ENCODE data around the gene HIKESHI. TPM values are rescaled to one million over a fixed set of nuclear protein-coding genes. Genes with fewer than 3 reads are reported as not detected.

Gene HIKESHI
- total RNA-seq, 1 experiment from 2014 or later: 13.1 TPM

DNA sequence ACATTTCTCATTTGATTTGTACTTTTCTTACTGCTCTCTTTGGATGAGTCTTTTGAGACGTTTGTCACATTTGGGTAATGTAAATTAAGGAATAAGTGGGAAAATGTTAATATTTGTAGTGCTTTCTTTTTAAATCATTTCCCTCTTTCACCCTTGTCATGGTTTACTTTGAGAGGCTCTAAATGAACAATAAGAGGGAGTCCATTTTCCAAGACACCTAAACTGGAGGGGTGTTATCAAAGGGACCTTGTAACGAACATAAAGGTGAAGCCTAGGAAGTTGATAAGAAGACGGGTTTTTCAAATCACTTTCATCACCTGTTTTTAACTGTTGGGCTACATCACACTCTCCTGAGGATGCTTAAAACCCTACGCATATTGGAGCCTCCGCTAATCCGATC, 45.4 kb upstream of the HIKESHI start:
- peaks cover 36% of the 10 kb centered on the region for H3K79me2 ChIP-seq (ENCODE audit: low read length)
- ATAC-seq: no peak
- no peak overlapping the region for H3K4me3 ChIP-seq (ENCODE audit: low read length)
- H3K9me3 ChIP-seq (ENCODE audit: low read length): no peaks in the 10 kb centered on the region
- H4K20me1 ChIP-seq (ENCODE audit: low read length): no peaks in the 10 kb centered on the region
- ChIA-PET CTCF (no interaction called here), POLR2A (ENCODE audit: unreplicated experiment) (no interaction called here)
- H3K9ac ChIP-seq (ENCODE audit: low read length): no peak overlapping the region
- H3K4me2 ChIP-seq (ENCODE audit: low read length): no peak overlapping the region
- no peaks in the 10 kb centered on the region for H3K27me3 ChIP-seq (ENCODE audit: low read length)
- BruUV-seq (replicated peaks): no TSS peak
- H2AFZ ChIP-seq (ENCODE audit: low read length): no peak overlapping the region
- peaks cover 11% of the 10 kb centered on the region; the same call in 1 of the 2 replicates for H3K36me3 ChIP-seq (ENCODE audit: low read depth, low read length)
- intact Hi-C loops (cut with micrococcal nuclease): no loop called here
- H3F3A ChIP-seq (ENCODE audit: low read length, unreplicated experiment): no peaks in the 10 kb centered on the region
- H3K9me2 ChIP-seq (replicated peaks; ENCODE audit: low read length): no peaks in the 10 kb centered on the region
- no peak overlapping the region for H3K27ac ChIP-seq (ENCODE audit: low read length)
- H3K4me1 ChIP-seq (ENCODE audit: insufficient read depth, low read length): no peaks in the 10 kb centered on the region
- no peak for DNase-seq
- TF ChIP-seq, protein P1, sequence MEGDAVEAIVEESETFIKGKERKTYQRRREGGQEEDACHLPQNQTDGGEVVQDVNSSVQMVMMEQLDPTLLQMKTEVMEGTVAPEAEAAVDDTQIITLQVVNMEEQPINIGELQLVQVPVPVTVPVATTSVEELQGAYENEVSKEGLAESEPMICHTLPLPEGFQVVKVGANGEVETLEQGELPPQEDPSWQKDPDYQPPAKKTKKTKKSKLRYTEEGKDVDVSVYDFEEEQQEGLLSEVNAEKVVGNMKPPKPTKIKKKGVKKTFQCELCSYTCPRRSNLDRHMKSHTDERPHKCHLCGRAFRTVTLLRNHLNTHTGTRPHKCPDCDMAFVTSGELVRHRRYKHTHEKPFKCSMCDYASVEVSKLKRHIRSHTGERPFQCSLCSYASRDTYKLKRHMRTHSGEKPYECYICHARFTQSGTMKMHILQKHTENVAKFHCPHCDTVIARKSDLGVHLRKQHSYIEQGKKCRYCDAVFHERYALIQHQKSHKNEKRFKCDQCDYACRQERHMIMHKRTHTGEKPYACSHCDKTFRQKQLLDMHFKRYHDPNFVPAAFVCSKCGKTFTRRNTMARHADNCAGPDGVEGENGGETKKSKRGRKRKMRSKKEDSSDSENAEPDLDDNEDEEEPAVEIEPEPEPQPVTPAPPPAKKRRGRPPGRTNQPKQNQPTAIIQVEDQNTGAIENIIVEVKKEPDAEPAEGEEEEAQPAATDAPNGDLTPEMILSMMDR (conservative IDR thresholded peaks at IDR 0.05; ENCODE audit: low read depth, low read length): no peak
- TF ChIP-seq EZH2phosphoT487 (IDR thresholded peaks at IDR 0.05; ENCODE audit: borderline replicate concordance, low read length) (no peak), EZH2 (IDR thresholded peaks at IDR 0.05; ENCODE audit: low read length, unreplicated experiment) (no peak)

DNA sequence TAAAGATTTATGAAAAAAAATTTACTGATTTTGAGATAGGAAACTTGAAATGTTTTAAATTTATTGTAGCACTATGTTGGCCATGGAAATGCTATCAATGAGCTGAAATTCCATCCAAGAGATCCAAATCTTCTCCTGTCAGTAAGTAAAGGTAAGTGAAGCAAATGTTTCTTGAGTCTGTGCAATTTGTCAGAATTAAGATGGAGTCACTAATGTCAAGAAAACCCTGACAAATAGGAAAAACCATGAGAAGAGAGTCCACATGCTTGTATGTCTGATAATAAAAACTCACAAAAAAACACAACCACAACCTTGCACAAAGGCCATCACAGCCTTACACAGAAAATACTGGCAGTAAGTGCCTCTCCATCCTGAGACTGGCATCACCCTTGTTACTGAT, 44.6 kb upstream of the HIKESHI start:
- no peaks in the 10 kb centered on the region for H4K20me1 ChIP-seq (ENCODE audit: low read length)
- ChIA-PET POLR2A (ENCODE audit: unreplicated experiment) (no interaction called here), CTCF (no interaction called here)
- no TSS peak for BruUV-seq (replicated peaks)
- H3K4me3 ChIP-seq (ENCODE audit: low read length): no peak overlapping the region
- H3K4me2 ChIP-seq (ENCODE audit: low read length): no peak overlapping the region
- H2AFZ ChIP-seq (ENCODE audit: low read length): no peak overlapping the region
- no peak overlapping the region for H3K27ac ChIP-seq (ENCODE audit: low read length)
- H3K9me3 ChIP-seq (ENCODE audit: low read length): no peaks in the 10 kb centered on the region
- intact Hi-C loops (cut with micrococcal nuclease): no loop called here
- TF ChIP-seq EZH2 (IDR thresholded peaks at IDR 0.05; ENCODE audit: low read length, unreplicated experiment): no peak
- TF ChIP-seq, protein P1 (conservative IDR thresholded peaks at IDR 0.05; ENCODE audit: low read depth, low read length): no peak
- TF ChIP-seq EZH2phosphoT487 (IDR thresholded peaks at IDR 0.05; ENCODE audit: borderline replicate concordance, low read length): no peak
- peaks cover 28% of the 10 kb centered on the region for H3K79me2 ChIP-seq (ENCODE audit: low read length)
- no peak overlapping the region for H3K9ac ChIP-seq (ENCODE audit: low read length)
- H3K27me3 ChIP-seq (ENCODE audit: low read length): no peaks in the 10 kb centered on the region
- no peaks in the 10 kb centered on the region for H3K4me1 ChIP-seq (ENCODE audit: insufficient read depth, low read length)
- H3K36me3 ChIP-seq (ENCODE audit: low read depth, low read length): peaks cover 9% of the 10 kb centered on the region; the same call in 1 of the 2 replicates
- ATAC-seq: no peak
- no peak for DNase-seq
- no peaks in the 10 kb centered on the region for H3K9me2 ChIP-seq (replicated peaks; ENCODE audit: low read length)
- no peaks in the 10 kb centered on the region for H3F3A ChIP-seq (ENCODE audit: low read length, unreplicated experiment)

DNA sequence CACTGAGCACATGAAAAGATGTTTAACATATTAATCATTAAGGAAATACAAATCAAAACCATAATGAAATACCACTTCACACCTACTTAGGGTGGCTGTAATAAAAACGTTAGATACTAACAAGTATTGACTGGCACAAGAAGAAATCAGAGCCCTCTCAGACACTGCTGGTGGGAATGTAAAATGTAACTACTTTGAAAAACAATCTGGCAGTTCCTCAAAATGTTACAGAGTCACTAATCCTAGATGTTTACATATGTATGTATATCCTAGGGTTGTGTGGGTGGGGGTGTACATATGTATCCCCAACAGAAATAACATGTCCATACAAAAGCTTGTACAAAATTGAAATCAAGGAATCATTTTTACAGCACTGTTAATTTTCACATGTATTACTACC, 42.3 kb upstream of the HIKESHI start:
- Histone ChIP-seq H2AFZ (ENCODE audit: low read length) (no peak overlapping the region), H3K4me1 (ENCODE audit: insufficient read depth, low read length) (no peaks in the 10 kb centered on the region), H3K4me3 (ENCODE audit: low read length) (no peak overlapping the region), H3K9me2 (replicated peaks; ENCODE audit: low read length) (no peaks in the 10 kb centered on the region), H3K27ac (ENCODE audit: low read length) (no peak overlapping the region), H3K36me3 (ENCODE audit: low read depth, low read length) (peaks cover 7% of the 10 kb centered on the region; the same call in 1 of the 2 replicates), H3K9me3 (ENCODE audit: low read length) (no peaks in the 10 kb centered on the region), H3F3A (ENCODE audit: low read length, unreplicated experiment) (no peaks in the 10 kb centered on the region), H3K27me3 (ENCODE audit: low read length) (no peaks in the 10 kb centered on the region), H3K79me2 (ENCODE audit: low read length) (peaks cover 14% of the 10 kb centered on the region), H3K4me2 (ENCODE audit: low read length) (no peak overlapping the region), H3K9ac (ENCODE audit: low read length) (no peak overlapping the region), H4K20me1 (ENCODE audit: low read length) (no peaks in the 10 kb centered on the region)
- DNase-seq: no peak
- TF ChIP-seq EZH2 (IDR thresholded peaks at IDR 0.05; ENCODE audit: low read length, unreplicated experiment) (no peak), EZH2phosphoT487 (IDR thresholded peaks at IDR 0.05; ENCODE audit: borderline replicate concordance, low read length) (no peak)
- TF ChIP-seq, protein P1 (conservative IDR thresholded peaks at IDR 0.05; ENCODE audit: low read depth, low read length): no peak
- BruUV-seq (replicated peaks): no TSS peak
- ChIA-PET POLR2A (ENCODE audit: unreplicated experiment) (no interaction called here), CTCF (no interaction called here)
- ATAC-seq: no peak
- intact Hi-C loops (cut with micrococcal nuclease): no loop called here
